Smooth muscle cell of the brain vasculature (primary cell): ENCODE data around the gene LIFR.
"Not testable (repeated sequence)": the region's sequence is repeated elsewhere in the genome, so short reads cannot be mapped to it uniquely, and the experiment has no call there.

Experiments used
- DNase-seq: peaks from one replicate; pipeline ENCODE4 v3.0.0-alpha.2; 2012; ENCODE audit warnings: low read depth, low spot score

LIFR gene

DNA sequence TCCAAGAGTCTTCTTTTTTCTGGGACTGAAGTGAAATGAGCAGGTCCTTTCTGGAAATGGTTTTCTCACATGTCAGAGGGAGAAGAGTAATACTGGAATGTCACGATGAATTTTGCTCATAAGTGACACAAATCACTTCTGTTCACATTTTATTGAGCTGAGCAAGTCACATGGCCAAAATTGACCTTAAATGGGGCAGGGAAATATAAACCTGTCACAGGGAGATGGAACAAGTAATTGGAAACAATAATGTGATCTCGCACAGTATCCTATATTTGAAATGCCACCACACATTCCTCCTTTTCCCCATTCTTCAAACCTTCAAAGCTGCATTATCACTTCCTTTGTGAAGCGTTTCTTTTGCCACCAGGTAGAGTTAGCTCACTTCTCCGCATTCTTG is 25.2 kb upstream of the LIFR start:
- no peak for DNase-seq

DNA sequence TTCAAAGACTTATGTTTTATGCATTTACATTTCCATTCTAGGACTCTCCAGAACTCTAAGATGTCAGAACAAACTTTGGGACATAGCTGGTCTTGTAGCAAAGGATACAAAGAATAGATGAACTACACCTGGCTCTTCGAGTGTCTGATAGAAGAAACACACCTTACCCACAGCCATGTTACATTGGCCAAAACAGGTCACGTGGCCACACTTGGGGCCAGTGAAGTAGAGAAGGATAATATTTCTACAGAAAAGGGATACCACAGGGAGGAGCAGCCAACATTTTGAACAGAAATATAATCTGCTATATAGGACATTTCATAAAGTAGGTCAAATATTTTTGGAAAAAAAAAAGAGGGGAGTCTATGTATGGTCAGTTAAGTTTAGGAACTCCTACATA is 22.7 kb upstream of the LIFR start:
- no peak for DNase-seq

DNA sequence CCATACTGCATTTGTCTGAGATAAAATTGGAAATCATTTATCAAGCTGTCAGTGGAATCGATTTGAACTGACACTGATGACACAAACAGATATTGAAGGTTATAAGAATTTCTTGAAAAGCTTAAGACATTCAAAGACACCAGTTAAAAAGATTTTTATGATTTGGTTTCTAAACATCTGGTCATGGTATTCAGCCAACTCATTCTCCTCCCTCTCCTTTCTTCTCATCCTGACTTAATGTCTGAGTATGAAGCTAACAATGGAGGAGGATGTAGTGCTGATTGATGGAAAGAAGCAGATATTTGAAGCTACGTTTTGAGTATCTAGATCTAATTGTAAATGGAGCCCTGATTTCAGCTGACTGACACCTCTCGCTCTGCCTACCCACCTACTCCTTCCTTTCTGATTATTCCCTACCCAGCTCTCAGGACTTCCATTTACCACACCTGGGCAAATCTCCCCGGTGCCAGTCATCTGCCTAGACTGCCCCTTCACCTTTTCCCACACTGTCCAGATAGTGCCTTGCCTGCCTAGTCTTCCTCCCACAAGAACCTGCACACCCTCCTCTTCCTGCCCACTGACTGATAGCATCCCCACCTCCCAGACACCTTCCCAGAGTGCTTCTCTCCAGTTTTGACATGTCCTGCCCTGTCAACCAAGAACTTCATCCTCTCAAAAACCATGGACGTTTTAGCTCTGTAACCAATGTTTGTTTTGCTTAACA is 20.7 kb upstream of the LIFR start:
- DNase-seq: no peak

DNA sequence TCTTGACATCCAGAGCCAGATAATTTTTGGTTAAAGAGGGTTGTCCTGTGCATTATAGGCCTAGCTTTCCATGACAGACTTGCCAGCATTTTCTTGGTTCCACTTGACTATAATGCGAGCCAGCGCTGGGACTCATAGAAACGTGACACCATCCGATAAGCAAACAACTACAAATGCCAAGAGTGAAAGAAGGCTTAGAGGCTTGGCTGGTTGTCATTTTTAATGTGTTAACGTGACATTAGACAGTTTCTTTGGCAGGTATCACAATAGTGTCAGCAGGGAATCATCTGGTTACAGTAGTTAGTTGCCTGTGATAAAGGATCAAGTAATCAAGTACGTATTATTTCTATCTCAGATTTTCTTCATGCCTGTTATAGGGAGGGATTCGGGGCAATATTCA is 20.0 kb upstream of the LIFR start:
- DNase-seq: no peak

DNA sequence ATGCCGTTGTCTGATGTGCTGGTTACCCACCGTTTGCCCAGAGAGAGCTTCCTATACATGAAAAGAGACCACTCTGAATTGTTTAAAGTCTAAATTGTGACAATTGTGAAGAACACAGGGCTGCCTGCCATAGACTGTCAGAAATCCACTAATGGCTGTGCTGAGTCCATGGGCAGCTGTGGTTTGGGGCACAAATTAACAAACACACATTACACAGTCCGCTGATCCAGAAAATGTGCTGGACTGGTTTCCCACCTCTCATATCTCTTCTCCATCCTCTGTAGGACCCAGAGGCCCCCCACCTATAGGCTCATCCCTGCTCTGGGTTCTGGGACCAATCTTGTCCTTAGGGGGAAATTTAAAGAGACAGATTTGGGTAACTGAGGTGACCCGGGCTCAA is 19.0 kb upstream of the LIFR start:
- no peak for DNase-seq

DNA sequence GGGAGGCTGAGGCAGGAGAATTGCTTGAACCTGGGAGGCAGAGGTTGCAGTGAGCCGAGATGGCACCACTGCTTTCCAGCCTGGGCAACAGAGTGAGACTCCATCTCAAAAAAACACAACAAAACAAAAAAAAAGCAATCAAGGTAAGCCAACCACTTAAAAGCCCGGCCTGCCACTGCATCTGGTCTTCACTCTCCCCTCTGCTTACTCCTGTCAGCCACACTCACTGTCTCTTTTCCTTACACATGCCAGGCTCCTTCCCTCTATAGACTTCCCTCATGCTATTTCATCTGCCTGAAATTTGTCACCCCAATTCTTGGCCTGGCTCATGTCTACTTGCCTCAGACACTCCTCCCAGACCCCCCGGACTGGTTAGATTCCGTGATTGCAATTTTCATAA is 17.6 kb upstream of the LIFR start:
- DNase-seq: no peak

DNA sequence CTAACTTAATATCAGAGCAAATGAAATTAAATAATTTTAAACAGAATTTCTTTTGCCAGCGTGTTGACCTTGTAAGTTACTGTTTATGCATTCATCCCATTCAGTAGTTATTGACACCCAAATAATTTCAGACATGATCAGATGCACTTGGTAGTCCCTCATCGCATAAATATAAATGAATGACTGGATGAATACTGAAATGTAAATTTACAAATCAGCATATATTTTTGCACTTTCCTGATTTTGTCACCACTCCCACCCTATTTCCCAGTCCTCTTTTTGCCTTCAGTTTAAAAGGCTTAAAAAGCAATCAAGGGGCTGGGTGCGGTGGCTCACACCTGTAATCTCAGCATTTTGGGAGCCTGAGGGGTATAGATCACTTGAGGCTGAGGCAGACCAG is 17.1 kb upstream of the LIFR start:
- no peak for DNase-seq

DNA sequence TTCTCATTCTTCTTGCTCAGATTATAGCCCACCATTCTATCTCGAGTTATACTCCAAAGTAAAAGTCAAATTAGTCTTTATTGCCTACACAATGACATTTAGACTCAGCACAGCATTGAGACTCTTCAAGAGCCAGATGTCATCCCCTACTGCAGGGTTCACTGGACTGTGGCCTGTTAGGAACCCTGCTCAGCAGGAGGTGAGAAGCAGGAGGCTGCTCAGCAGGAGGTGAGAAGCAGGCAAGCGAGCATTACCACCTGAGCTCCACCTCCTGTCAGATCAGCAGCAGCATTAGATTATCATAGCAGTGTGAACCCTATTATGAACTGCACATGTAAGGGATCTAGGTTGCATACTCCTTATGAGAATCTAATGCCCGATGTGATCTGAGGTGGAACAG is 12.7 kb upstream of the LIFR start:
- no peak for DNase-seq

DNA sequence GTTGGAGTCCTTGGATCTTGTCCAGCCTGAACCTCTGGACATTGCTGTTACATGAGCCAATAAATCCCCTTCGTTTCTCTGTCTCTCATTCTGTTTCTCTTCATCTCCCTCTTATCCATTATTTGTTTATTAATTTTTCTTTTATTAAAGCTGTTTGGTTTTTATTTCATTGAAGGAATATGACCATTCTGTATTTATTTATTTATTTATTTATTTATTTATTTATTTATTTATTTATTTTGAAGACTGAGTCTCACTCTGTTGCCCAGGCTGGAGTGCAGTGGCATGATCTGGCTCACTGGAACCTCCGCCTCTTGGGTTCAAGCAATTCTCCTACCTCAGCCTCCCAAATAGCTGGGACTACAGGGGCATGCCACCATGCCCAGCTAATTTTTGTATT is 10.9 kb upstream of the LIFR start:
- not testable (repeated sequence) for DNase-seq

DNA sequence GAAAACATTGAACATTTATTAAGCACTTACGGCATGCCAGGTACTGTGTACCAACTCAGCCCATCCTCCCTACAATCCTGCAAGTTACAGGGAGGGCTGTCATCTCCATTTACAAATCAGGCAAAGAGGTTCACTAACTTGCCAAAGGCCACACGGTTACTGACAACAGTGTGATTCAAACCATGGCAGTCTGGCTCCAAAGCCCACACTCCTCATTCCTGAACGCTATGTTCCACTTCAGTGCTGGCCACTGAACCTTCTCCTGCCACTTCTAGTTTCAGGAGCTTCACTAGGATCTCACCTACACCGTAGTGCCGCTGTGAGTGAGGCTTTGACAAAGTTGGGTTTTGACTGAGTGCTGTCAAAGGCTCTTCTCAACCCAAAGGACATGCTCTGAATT is 7.2 kb upstream of the LIFR start:
- no peak for DNase-seq

DNA sequence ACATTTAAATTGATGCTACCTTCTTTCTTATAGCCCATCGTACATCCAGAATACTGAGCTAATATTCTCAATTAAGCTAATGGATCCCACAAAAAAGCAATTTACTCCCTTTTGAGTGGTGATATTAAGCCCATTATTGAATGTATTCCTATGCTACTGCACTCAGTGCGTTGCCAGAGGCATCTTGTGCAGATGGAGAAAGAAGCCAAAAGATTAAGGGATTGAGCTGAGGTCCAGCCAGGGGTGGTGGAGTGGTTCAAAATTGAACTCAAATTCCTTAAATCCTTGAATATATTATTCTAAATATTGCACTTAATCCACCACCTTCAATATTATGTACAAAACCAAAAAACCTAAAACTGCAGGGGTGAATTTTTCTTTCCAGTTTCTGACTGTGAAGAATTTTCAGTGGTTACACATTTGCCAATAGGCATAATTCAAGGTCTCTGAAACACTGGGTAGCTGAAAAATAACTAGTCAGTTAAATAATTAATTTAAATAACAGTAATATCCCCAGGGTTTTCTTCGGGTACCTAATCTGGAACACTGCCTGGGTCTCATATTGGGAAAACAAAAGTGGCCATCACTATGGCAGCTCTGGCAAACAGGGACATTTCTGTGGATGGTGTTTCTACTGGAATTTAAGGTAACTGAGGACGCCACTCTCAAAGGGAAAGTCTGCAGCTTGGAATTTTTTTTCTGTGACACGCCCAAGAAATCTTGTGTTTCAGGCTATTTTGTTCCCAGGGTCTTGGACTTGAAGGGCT is 6.2 kb upstream of the LIFR start:
- no peak for DNase-seq

DNA sequence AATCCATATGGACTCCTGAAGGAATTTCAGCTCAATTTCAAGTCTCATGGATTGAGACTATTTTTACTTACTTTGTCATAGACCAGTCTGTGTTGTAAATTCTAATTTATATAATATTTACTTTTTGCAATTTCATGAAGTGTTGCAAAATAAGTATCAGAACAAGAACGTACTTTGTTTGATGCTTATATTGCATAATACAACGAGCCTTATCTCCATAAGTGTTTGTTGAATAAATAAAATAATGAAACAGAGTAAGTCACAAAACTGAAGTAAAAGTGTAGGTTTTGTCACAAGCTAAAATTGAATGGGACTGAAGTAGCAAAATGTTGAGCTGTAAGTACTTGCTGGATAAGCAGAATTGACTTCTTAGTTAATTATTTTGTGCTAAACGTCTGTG is 3.0 kb upstream of the LIFR start:
- DNase-seq: no peak

DNA sequence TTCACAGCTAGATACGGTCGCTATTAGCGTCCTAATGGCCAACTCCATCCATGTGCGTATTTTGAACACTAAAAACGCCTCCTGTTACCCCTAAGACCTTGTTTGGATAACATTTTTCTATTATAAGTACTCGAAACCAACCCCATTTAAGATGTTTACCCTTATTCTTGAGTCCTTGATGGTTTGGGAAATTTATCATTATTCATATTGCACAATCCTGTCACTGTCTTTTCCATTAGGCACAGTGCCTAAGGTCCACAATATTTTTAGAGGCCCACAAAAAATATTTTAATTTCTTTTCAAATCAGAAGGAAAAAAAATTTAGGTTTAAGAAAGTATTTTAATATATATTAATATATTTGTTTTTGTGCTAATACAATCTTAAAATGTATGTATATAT is 1.3 kb upstream of the LIFR start:
- no peak for DNase-seq

DNA sequence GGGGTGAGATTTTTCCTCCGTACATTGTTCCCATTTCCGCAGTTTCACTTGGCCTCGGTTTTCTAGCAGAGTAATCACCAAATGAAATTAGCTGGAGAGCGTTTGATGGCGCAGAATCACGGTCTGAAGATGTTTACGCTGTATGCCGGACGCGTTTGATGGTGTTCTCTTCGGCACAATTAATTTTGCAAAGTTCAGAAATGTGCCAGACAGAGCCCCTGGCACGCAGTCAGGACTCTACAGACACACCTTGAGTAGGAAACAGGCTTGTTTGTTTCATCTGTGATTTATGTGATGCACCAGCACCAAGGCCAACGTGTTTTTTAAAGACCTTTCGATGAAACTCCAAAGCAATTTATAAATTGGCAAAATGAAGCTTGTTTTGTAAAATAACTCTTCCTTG is 863 bp upstream of the LIFR start:
- no peak for DNase-seq

DNA sequence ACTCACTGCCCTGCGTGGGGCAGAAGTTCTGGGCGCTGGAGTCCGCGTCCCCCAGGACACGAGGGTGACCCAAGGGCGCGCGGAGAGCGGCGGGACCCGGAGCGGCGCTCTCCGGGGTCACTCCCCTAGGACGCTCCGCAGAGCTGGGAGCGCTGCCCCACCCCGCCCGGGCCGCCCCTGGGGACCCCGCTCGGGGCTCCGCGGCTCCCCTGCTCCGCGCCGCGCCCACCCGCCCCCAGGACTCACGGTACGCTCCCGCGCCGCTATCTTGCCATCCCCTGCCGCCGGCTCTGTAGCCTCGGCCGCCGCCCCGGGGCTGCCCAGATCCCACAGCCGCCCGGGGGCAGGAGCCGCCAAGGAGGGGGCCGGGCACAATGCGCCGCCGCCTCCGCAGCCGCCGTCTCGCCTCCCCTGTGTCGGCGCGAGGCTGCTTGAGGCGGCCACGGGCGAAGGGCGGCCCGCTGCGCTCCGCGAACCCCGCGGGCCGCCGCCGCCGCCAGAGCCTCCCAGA is 303 bp downstream of the LIFR start:
- no peak for DNase-seq

DNA sequence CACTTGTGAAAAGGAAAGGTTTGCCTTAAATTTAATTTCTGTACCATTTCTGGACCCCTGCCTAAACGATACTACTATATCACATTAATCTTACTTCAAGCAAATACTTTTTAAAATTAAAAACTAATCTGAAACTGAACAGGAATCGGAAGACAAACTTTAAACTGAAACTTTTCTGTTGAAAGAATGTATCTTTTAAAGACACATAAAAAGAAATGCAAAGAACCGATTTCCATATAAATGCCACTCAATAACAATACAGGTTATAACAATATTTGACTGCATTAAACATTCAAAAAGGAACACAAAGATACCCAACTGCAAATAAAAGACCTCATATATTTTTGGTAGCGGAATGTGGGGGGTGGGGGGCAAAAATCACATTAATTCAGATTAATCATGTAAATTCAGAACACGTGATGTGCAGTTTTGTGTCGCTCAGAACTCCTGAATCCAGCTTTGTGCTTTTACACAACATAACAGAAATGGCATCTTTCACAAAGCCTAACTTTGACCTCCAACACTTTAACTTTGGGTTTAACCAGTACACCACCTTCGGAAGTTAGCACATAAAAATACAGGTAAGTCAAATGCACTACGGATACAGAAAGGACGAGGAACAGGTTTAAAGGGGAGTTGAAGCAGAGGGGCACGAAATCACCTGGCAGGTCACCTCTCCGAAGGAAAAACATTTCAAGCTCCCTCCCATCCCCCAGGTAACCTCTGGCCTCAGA is 925 bp downstream of the LIFR start:
- no peak for DNase-seq

DNA sequence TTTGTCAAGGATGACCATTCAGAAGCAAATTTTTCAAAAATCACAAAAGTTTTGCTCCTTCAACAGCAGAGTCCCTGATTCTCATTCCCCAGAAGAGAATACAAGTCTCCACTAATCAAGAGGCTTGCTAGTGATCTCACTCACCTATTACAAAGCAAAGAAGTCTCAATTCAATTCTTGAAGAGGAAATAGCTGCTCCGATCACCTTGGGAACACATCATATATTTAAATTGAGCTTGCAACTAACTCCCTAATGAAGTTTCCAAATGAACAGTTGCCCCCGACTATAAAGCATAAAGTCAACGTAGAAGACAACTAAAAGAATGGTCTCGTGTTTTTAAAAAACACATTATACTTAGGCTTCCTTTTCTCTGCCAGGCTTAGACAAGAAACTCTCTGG is 1.6 kb downstream of the LIFR start:
- no peak for DNase-seq

DNA sequence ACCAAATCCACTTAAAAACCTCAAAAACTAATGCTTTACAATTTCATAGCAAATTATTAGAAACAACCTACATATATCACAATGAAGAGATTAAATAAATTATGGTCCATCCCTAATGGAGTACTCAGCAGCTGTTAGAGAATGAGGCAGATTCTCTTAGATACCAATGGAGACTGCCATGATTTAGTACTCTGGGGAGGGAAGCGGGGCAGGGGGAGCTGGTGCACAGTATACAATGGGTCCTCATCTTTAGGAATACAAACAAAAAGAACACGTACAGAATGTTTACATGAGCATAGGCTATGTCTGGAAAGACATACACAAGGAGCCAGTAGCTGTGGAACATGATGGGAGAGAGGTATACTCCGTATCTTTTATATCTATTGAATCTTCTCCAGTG is 2.0 kb downstream of the LIFR start:
- DNase-seq: no peak

DNA sequence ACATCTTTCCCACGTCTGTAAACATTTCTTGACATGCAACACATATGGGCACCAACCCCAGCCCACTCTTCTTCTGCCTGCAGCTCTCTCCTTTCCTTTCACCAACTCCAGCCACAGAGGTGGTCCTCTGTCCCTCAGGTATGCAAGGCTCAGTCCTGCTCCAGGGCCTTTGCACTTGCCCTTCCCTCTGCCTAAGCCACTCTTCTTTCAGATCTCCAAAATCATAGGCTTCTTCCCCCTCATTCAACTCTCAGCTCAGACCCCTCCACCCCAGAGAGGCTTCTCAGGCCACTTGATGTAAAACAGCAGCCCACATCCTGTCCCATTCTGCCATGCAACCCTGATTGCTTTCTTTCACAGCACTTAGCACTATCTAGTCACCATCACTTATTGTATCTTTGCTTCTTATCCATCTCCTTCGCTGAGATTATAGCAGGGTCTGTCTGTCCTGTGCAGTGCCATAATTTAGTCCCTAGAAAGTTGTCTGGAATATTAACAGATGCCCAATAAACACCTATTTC is 3.4 kb downstream of the LIFR start:
- DNase-seq: no peak

DNA sequence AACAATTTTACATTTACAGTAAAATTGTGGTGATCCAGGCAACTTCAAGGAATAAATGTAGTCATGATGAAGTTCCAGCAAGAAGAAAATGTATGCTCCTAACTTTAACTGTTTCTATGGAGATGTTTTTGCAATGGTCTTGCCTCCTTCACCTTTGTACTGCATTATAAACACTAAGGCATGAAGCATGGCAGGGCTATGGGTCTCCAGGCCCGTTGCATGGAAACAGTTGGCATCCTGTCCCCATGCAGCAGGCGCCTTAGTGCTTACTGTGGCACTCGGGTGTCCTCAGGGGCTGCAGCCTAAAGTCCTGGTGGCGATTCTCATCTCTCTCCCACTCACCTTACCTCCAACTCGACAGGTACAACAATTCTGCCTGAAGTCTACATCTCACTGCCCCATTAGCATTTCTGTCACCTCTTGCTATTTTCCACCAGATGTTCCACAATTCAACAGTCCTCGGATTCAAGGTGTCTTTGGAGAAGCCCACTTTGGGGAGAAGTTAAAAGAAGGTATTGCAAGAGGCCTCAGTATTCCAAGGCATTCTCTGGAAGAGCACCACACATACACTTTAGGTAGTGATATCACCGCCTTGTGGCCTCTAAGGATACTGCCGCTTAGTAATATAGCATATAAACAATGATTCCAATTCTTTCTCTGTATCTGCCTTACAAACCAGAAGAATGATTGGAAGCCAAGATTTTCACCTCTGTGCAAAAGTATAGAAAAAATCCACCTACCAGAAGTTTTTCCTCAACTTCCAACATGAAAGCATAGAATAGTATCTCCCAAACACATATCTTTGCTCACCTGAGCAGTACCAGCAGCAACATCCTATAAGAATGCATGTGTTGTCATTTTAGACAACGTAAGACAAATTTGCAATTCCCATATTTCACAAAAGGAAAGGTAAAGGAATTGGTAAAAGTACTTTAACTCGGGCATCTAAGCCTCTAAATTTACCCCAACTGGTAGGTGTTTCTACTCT is 5.1 kb downstream of the LIFR start:
- DNase-seq: no peak

DNA sequence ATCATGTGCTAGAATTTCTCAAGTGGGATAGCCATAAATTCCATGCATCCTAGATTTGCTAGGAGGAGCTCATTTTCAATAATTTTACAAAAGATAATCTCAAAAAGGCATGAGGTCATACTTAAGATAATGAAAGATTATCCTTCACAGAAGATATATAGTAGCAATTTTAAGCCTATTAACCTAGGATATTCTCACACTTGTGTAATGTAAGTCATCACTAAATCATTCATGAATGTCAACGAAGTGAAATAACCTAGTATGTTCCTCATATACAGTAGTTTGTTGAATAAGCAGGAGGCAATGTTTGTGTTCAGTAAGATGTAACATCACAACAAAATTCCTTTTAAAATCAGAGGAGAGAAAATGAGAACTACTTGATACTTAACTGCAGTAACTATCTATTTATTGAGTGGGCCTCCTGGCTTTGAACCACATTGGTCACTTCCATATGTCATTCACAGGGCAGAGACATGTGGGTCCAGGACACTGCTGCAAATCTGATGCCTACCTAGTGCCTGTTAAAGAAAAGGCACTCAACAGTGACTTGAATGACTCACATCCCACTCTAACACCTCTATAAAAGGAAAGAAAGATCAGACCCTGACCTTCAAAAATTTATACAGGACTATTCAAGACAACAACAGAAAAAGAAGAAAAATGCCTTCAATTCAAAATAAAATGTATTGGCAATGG is 8.2 kb downstream of the LIFR start:
- DNase-seq: no peak
